Adipose tissue (tissue), 3 donors: ENCODE results near the gene DLG5. TPM values are rescaled to one million over a fixed set of nuclear protein-coding genes. Genes with fewer than 3 reads are reported as not detected.

Experiments used
- H3K27ac ChIP-seq: one replicate; pipeline ENCODE4 v1.5.1; 2013; ENCODE audit warnings: low read depth, low read length
- WGBS, 3 donors: extraction: QIAGEN DNeasy Blood & Tissue Kit; methylation state at CpG; one replicate each; pipeline ENCODE4 v1.1.7; 2013; 5-methylcytosine and 5-hydroxymethylcytosine counted together
- polyA plus RNA-seq, 3 donors: library from polyadenylated mRNA; stranded (reverse); fragments of 200-250 nt; gene quantifications; one replicate each; pipeline ENCODE4 v1.2.3, GENCODE V29; 2013
- donor health status: healthy with polysubstance abuse.
- donor health status: Bipolar disorder and iron deficiency.
- donor health status: healthy.

Gene DLG5
- polyA plus RNA-seq, 3 donors: 10.2 to 17.2 (median 14.1) TPM

DNA sequence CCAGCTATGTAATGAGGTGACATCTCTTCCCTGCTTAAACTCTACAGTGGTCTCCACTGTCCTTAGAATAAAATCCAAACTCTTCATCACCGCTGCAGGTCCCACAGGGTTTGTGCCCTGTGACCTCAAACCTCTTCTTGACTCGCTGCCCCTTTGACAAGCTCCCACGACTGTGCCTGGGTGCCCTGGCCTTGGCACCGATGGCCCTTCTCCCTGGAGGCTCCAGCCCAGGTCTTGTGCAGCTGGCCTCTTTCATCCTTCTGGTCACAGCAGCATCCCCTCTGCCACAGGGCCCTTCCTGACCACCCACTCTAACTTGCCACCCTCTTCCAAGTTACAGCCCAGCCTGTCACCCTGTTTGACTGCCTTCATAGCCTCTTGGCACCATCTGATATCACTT is 108.2 kb downstream of the DLG5 start:
- 86 to 94% (median 91%) methylated on average over 4 of the region's 4 CpGs for WGBS, 3 donors
- no peak overlapping the region for H3K27ac ChIP-seq

DNA sequence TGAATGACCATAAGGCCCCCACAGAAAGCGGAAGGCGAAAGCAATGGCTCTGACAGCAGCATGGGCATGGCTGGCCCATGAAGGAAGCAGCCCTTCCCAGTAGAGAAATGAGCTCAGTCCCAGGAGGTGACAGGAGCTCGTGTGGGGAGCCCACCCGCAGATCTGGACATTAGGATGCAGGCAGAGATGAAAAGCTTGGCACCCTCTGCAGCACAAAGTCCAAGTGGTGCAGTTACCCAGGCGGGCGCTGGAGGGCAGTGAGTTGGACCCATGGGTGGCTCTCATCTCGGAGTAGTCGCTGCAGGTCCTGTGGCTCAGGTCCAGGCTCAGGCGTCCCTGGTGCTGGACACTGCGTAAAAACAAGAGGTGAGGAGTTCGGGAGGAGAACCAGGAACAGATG is 109.0 kb downstream of the DLG5 start:
- H3K27ac ChIP-seq: no peak overlapping the region
- 93 to 97% (median 96%) methylated on average over 11 of the region's 11 CpGs for WGBS, 3 donors

DNA sequence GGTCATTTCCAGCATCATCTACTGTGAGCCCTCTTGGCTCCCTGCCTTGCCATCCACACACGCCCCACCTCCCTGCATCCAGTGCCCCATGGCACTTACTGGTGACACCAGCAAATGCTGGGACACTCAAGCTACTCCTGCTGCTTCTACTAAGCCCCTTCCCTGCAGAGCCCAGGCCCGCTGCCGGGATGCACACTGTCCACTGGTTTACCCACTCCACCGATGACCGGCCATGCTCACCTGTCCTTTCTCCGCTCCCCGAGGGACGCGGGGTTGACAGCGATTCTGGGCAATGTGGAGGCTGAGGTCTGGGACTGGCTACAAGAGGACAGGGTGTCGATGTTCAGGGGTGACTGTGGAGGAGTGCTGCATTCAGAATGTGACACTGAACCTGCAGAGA is 110.2 kb downstream of the DLG5 start:
- no peak overlapping the region for H3K27ac ChIP-seq
- WGBS, 3 donors: 93 to 97% (median 93%) methylated on average over 11 of the region's 11 CpGs

DNA sequence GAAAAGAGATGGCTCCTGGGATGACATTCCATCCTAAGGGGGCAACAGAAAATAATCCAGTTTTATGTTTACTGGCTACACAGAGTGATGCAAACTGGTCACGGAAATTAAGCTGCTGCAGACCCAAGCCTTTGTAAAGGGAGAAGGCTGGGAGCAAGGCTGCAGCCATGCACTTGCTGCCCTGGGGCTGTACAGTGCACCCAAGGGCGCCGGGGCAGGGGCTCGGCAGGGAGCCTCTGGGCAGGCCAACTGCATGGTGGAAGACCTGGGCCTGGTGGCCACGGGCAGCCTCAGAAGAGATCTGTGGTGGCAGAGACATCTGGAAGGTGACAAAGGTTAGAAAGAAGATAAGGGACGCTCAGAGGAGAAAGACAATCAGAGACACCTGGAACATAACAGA is 113.8 kb downstream of the DLG5 start:
- no peak overlapping the region for H3K27ac ChIP-seq
- 89 to 95% (median 92%) methylated on average over 6 of the region's 6 CpGs for WGBS, 3 donors

DNA sequence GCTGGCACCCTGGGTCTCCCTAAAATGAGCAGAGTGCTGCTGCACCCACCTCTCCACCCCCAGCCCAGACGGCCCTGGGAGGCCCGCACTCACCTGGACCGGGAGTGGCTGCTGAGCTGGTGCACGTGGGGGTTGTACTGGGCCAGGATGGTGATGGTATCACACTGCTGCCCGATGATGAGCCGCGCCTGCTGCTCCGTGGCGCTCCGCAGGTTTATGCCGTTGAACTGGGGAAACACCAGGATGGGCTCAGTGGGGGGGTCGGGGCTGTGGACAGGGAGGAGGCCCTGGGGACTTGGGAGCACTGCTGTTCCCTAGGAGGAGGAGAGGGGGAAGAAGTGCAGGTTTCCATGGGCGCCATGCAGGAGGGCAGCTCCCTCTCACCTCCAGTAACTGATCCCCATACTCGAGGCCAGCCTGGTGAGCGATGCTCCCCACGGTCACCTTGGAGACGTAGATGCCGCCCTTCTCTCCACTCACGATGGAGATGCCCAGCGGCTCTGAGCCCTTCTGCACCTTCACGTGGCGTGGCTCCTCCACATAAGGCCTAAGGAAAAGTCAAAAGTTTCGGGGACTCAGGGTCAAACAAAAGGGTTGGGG is 114.6 kb downstream of the DLG5 start:
- H3K27ac ChIP-seq: no peak overlapping the region
- WGBS, 3 donors: 93 to 94% (median 94%) methylated on average over 23 of the region's 23 CpGs

DNA sequence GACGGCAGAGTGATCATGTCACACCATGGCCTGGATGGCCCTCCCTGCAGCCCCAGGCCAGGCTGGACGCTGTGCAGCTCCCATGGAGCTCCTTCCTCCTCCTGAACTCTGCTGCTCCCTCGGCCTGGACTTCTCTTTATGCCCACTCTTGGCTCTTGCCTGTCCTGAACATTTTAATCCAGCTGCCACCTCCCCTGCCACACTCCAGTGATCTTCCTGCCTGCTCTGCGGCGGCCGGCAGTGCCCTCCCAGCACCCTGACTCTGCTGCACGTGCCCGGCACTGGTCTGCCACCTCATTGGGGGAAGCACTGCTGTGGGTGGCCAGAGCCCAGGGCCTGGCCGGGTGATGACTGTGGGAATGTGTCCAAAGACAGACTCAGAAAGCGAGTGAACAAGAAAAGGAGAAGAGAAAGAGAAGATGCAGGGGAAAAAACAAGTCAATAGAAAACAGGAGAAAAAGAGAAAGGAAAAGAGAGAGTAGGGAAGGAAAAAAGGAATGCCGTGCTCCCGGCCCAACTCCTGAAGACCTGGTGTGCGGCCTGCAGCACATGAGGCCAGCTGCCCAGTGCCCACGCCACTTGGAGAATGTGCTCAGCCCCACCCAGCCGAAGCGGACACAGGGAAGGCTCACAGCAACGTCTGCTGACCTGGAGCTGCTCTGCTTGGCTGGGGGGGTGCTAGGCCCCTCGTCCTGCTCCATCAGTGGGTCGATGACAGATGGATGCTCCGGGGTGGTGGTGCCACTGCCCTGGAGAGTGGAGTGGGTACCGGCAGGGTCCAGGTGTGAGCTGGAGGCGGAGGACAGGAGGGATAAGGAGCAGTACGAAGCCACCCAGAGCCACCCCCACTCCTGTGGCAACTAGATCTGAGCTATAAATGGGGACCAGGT is 115.9 kb downstream of the DLG5 start:
- 90 to 92% (median 90%) methylated on average over 23 of the region's 23 CpGs for WGBS, 3 donors
- no peak overlapping the region for H3K27ac ChIP-seq

DNA sequence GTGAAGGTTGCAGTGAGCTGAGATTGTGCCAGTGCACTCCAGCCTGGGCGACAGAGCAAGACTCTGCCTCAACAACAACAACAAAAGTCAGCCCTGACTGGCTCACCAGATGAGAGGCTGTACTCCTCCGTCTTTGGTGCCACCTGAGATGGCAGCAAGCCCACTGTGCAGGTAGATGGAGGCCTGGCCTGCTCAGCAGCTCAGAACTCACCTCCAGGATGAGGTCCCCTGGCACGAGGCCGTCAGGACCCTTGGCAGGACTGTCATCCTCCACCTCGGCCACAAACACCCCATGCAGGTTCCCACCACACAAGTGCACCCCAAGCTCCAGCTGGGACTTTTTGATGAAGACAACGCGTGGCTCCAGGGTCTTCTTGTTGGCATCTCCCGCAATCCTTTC is 117.2 kb downstream of the DLG5 start:
- H3K27ac ChIP-seq: no peak overlapping the region
- 93 to 95% (median 94%) methylated on average over 8 of the region's 8 CpGs for WGBS, 3 donors

DNA sequence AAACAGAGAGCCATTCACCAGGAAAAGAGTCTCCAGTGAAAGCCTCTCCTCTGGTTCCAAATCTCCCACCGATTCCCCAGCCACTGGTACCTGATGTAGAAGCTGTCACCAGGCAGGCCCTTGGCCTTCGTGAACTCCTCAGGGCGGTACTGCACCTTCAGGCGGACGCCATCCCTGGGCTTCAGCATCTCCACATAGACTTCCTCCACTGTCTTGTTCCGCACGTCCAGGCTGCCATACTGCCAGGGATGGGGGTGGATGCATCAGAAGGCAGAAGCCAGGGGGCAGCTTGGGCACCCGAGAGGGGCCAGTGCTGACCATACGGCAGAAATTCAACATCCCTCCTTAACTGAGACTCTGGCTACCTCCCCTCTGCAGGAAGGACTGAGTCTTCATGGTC is 118.8 kb downstream of the DLG5 start:
- no peak overlapping the region for H3K27ac ChIP-seq
- 93 to 95% (median 94%) methylated on average over 9 of the region's 9 CpGs for whole genome bisulfite sequencing, 3 donors

DNA sequence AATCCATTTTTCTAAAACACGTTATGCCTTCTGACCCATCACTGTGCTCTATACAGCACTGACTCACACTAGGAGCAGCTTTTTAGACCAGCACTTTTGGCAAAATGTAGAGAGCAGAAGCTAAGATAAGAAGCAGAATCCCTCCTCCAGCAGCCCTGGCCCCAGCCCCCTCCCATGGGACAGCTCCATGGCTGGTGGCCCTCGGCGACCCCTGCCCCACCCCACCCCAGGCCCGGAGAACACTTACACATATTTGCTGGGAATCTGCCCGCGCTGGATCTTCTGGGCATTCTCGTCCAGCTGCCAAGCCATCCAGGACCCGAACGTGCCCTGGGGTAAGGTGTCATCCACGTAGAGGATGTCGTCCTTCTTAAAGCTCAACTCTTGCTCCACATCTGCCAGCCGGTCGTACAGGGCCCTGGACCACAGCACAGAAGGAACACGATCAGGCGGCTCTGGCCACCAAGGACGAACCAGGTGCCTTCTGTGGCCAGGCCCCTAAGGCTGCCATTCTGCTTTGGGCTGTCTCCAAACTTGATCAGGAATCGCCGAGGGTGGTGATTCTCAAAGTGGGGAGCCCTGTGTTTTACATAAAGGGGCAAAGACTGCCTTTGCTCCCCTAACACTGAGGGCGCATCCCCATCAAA is 119.9 kb downstream of the DLG5 start:
- WGBS, 3 donors: 89 to 92% (median 90%) methylated on average over 19 of the region's 19 CpGs
- no peak overlapping the region for H3K27ac ChIP-seq

DNA sequence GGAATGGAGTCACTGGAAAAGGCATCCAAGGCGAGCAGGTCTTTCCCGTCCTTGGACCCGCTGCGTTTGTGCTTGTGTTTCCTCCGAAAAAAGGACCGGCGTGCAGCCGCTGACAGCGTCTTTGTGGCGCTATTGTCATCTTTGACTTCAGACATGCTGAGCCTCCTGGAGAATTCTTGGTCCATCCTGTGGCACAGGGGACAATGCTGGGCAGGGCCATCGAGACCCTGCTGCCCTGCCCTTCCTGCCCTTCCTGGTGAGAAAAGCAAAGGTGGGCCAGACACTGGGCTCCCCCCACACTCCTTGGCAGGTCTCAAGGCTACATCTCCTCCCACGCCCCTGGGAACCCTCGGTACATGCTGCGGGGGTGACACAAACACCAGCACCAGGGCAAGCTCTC is 120.9 kb downstream of the DLG5 start:
- 92 to 96% (median 95%) methylated on average over 14 of the region's 14 CpGs for WGBS, 3 donors
- no peak overlapping the region for H3K27ac ChIP-seq

DNA sequence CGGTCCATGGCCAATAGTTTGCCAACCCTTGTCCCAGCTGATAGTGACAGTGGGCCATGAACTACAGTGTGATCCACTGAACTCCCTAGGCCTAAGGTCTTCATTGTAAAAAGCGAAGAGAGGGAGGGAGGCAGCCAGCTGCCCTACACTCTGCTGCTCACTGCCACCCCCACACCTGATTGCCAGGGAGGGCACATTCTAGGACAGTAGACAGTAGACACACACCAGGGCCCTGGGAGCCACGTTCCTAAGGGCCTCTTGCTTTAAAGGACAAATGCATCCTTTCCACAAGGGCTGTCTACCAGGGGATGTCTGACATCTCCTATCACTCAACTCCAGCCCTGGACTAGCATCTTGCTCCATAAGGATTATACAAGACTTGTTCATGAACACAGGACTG is 122.2 kb downstream of the DLG5 start:
- H3K27ac ChIP-seq: no peak overlapping the region
- 85 to 89% (median 87%) methylated on average over 3 of the region's 3 CpGs for whole genome bisulfite sequencing, 3 donors

DNA sequence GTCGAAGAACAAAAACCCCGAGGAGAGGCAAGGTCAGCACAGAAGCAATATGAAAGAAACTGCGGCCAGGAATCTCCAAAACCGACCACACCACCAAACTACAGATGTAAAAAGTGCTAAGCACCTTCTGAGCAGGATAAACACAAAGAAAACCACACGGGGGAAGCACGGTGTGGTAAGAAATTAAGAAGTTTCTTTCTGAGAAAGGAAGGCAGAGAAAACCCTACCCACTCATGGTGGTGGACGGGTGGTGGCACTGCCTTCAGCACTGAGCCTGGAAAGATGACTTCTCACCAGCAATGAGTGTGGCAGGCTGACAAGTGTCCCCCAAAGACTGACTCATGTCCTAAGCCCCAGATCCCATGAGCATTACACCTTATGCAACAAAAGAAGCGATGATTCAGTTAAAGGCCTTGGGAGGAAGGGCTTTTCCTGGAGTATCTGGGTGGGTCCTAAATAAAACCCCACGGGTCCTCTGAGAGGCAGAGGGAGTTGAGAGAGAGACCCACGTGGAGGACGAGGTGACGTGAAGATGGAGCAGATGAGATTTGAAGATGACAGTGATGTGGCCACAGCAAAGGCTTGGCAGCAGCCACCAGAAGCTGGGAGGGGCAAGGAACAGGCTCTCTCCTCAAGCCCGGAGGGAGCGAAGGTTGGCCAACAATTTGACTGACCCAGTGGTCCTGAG is 124.9 kb downstream of the DLG5 start:
- 79 to 86% (median 81%) methylated on average over 14 of the region's 14 CpGs for WGBS, 3 donors
- no peak overlapping the region for H3K27ac ChIP-seq

DNA sequence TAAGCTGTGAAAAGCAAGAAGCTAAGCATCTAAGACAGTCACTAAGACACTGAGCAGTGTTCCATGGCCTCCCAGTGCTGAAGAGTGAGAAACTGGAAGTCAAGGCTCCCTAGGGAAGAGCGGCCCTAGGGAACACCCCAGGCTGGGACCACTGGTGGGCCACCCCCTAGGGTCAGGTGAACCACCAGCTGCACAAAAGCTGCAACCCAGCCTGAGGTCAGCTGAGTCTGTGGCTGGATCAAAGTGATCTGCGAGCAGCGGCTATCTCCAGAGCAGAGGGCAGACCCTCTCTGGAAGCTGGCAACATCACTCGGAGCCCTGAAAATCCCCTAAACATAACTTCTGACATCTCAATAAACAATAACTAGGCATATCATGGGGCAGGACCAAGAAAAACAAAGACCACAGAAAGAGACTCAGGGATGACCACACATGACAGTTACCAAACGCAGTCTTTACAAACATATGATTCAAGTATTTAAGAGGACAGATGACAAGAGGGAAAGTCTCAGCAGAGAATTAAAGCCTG is 125.8 kb downstream of the DLG5 start:
- WGBS, 3 donors: 91 to 98% (median 93%) methylated on average over 5 of the region's 5 CpGs
- no peak overlapping the region for H3K27ac ChIP-seq

DNA sequence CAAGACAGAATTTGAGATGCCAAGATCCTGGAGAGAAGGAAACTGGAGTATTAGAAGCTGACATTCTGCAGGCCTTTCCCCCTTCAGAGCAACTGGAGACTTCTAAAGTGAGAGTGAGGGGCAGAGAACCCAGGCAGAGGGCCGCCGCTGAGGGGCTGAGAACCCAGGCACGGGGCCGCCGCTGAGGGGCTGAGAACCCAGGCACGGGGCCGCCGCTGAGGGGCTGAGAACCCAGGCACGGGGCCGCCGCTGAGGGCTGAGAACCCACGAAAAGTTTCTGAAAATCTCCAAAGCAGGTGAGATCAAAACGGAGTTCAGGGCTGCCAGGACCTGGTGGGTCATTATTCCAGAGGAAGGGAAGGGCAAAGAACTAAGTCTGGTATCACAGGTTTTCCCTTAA is 126.2 kb downstream of the DLG5 start:
- 92 to 96% (median 95%) methylated on average over 13 of the region's 13 CpGs for WGBS, 3 donors
- no peak overlapping the region for H3K27ac ChIP-seq

DNA sequence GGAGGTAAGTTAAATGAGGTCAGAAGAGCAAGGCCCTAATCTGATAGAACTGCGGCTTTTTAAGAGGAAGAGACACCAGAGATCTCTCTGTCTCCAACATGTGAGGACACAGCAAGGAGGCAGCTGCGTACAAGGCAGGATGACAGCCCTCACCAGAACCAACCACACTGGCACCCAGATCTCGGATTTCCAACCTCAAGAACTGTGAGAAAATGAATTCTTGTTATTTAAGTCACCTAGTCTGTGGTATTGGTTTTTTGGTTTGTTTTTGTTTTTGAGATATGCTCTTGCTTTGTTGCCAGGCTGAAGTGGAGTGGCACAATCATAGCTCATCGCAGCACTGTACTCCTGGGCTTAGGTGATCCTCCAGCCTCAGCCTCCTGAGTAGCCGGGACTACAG is 127.2 kb downstream of the DLG5 start:
- no peak overlapping the region for H3K27ac ChIP-seq
- WGBS, 3 donors: 91 to 96% (median 96%) methylated on average over 5 of the region's 5 CpGs

DNA sequence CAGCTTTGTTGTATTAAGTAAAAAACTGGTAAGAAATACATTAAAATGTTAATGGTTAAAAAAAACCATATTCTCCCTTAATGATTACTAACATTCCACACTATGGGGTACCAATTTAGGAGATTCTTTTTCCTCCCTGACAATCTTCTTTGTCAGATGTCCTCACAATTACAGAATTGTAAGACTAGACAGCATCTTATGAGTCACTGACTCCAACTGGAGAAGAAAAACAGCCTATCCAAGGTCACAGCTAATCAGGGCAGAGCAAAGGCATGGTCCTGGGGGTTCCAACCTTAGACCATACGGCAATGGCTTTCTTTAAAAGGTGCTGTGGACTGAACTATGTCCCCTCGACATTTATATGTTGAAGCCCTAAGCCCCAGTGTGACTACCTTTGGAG is 127.6 kb downstream of the DLG5 start:
- WGBS, 3 donors: 80 to 91% (median 82%) methylated on average over 2 of the region's 2 CpGs
- no peak overlapping the region for H3K27ac ChIP-seq

DNA sequence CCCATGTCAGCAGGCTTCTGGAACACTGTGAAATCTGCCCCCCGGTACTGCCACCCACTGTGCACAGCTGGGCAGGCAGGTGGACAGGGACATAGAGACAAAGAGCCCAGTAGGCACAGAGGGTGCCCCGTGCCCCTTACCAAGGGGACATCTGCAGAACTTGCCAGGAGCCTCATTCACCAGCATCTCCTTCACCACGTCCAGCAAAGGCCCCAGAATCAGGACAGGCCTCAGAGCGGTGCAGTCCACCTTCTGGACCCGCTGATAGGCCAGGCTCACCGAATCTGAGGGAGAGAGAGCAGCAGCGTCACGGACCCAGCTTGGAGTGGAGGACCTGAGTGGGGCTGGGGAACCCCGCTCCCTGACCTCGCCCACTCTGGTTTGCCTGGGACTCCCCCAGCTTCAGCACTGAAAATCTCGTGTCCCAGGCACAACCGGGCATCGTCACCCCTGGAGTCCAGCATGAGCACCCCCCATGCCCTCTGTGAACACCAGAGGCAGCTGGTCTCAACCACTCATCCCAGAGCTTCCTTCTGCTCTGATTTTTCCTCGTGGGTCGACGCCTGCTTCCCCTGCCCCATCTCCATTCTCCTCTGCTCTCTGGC is 130.1 kb downstream of the DLG5 start:
- WGBS, 3 donors: 94 to 96% (median 94%) methylated on average over 16 of the region's 16 CpGs
- H3K27ac ChIP-seq: no peak overlapping the region

DNA sequence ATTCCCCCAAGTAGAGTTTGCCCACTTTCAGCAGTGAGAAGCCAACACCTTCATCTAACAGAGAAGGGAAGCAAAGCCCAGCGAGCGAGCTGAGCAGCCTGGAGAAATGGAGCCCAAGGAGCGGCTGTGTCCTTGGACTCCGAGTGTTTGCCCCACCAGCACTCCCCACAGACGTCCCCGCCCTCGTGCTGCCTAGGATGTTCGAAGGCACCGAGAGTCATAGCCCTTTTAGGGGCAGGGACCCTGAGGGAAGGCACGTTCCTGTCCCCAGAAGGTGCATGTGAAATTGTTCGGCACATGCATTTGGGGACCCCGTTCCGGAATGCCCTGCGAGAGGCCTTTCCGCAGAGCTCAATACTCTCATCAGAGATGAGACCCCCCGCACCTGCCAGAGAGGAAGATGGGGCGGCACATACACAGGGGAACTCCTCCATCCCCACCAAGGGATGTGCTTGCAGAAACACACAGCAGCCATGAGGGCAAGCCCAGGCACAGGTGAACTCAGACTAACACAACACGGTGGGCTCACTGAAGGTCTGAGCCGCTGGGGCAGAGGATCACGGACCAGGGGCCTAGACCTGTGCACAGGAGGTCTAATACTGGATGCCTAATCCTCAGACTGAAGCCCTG is 131.0 kb downstream of the DLG5 start:
- WGBS, 3 donors: 91 to 95% (median 94%) methylated on average over 20 of the region's 20 CpGs
- H3K27ac ChIP-seq: no peak overlapping the region
